GM12801 (cell line): ENCODE data around the gene C2CD4A.

Experiments
- CTCF ChIP-seq: IDR thresholded peaks from one replicate; pipeline ENCODE4 v1.5.1; 2011; ENCODE audit warnings: control low read depth; ENCODE audit not compliant: insufficient read length; ENCODE audit errors: extremely low read depth

C2CD4A gene, protein sequence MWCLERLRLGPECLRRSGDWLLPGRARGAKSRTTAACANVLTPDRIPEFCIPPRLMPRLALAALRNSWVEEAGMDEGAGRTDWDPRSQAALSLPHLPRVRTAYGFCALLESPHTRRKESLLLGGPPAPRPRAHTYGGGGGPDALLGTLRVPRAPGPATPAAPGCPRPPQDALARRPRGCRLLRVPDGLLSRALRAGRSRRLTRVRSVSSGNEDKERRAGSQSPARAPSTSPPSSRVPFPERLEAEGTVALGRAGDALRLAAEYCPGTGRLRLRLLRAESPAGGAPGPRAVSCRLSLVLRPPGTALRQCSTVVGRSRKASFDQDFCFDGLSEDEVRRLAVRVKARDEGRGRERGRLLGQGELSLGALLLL

DNA sequence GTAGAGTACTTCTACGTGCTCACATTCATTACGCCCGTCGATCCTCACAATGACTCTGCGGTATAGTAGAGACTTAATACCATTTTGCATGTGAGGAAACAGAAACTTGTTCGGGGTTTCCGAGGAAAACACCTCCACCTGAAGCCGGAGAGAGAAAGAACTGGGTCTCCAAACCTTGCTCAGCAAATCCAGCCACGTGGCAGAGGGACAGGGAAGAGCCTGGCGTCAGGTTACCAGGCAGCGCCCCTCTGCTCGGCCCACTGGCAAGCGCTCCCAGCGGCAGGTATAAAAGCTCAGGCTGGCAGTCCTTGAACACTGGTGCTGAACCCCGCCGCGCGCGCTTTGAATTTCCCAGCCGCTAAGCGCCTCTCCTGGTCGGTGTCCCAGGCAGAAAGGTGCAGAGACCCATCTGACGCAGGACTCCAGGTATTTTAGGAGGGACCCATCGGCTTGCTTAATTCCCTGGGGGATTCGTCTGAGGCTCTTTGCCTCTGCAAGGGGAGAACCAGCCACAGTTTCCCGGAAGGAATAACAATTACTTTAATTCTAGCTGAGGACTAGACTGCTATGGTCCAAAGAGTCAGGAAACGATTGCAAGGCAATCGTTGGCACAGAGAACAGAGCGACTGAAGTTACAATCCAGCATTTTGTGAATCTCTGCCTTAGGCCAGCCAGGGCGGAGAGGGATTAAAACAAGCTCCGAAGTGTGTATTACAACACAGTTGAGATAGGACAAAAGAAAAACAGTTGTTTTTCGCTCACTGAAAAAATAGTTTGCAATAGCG, at the start of gene C2CD4A:
Gene C2CD4A, plus strand, starts transcription at position 315 of the 785 bp plus-strand sequence. CDS start 637 bp downstream, outside the sequence.
- no peak for TF ChIP-seq CTCF

DNA sequence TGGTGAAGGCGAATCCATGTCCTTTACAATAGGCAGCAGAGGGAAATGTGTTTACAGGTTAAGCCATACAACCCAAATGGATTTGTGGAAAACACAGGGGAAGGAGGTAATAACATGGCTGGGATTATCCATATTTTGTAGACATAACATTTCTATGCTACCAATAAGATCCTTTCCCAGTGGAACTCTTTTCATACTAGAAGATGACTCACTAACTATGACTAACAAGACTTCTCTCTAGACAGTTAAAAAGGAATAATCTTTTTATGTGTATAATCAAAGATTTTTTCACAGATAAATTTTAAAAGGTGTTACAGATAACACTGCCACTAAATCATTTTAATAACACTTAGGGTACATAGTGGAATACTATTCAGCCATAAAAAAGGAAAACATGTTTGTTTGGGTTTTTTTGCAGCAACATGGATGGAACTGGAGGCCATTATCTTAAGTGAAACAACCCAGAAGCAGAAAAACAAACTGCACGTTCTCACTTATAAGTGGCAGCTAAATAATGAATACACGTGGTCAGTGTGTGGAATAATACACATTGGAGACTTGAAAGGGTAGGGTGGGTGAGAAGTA, 46.1 kb upstream of the C2CD4A start:
- TF ChIP-seq CTCF, result no peak

DNA sequence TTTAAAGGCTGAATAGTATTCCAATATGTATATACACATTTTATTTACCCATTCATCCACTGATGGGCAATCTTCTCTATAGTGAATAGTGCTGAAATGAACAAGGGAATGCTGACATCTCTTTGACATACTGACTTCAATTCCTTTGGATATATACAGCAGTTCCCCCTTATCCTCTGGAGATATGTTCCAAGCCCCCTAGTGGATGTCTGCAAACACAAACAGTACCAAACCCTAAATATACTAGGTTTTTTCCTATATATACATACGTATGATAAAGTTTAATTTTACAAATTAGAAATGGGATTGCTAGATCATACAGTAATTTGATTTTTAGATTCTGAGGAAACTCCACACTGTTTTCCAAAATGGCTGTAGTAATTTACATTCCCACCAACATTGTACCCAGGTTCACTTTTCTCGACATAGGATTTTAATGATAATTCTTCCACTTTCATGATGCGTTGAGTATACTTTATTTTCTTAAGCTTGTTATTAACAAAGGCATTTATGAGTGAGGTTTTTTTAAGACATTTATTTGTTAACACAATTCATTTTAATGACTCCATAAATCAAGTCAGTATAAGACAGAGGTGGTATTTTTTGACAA, 44.7 kb upstream of the C2CD4A start:
- no peak for TF ChIP-seq CTCF

- TF ChIP-seq CTCF, result no peak
These were observed 40.1 kb upstream of the C2CD4A start for GRCh38 chr15:62026487-62027262.

- no peak for TF ChIP-seq CTCF
These were observed 39.6 kb upstream of the C2CD4A start for GRCh38 chr15:62027263-62027565.

DNA sequence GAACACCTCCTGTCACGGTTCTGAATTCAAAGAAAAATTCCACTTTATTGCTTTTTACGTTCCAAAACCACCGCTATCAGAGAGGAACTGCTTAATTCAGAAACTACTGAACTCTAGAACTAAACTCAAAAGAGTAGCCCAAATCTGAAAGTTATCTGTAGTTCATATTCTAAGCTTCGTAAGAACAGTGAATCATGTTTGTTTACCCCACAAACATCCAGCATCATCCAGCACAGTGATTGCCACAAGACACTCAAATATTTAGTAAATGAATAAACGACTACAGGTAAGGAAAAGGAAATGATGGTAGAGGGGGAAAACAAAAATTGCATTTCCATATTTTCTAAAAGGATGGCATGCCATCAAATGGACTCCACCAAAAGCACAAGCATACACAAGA, 38.9 kb upstream of the C2CD4A start:
- TF ChIP-seq CTCF, result no peak
